Measurements from ENCODE around the gene CAMK2A. TPM values are rescaled to one million over a fixed set of nuclear protein-coding genes. Genes with fewer than 3 reads are reported as not detected.

Gene CAMK2A
- total RNA-seq, 1 donor, result 0.09 TPM

DNA sequence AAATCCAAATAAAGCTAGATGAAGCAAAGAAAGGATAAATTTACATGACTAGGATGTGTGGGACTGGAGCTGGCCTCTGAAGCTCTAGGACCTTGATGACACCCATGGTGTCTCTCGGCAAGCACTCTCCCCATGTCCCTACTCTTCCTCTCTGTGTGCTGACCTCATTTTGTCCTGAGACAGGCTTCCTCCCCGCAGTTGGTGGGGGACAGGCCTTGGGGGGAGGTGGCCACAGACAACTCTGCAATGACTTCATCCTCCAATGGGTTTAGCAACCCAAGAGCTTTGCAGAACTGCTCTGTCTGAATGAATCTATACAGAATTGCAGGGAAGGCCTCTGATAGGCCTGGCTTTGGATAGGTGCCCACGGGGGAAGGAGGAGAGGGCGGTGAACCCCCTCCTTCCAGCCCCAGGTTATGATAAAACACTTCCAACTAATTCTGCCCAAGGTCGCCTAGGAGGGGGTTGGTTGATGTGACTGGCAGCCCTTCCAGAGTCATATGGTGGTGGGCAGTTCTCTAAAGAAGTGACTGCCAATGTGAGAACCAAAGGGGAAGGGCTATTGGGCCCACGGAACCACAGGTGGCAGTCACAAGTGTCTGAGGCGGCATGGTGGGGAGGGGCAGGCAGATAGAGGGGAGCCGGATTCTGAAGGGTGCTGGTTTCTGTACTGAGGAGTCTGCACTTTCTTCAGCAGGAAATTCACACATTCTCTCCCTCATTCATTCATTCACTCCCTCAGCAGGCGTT lies 93.7 kb downstream of the CAMK2A start:
- no peak overlapping the region for H3K4me3 ChIP-seq (ENCODE audit: low read depth, low read length)
- TF ChIP-seq, protein P1, sequence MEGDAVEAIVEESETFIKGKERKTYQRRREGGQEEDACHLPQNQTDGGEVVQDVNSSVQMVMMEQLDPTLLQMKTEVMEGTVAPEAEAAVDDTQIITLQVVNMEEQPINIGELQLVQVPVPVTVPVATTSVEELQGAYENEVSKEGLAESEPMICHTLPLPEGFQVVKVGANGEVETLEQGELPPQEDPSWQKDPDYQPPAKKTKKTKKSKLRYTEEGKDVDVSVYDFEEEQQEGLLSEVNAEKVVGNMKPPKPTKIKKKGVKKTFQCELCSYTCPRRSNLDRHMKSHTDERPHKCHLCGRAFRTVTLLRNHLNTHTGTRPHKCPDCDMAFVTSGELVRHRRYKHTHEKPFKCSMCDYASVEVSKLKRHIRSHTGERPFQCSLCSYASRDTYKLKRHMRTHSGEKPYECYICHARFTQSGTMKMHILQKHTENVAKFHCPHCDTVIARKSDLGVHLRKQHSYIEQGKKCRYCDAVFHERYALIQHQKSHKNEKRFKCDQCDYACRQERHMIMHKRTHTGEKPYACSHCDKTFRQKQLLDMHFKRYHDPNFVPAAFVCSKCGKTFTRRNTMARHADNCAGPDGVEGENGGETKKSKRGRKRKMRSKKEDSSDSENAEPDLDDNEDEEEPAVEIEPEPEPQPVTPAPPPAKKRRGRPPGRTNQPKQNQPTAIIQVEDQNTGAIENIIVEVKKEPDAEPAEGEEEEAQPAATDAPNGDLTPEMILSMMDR (IDR thresholded peaks at IDR 0.05; ENCODE audit: insufficient read depth, low read length), result no peak
- no peak for DNase-seq (ENCODE audit: low read depth)

DNA sequence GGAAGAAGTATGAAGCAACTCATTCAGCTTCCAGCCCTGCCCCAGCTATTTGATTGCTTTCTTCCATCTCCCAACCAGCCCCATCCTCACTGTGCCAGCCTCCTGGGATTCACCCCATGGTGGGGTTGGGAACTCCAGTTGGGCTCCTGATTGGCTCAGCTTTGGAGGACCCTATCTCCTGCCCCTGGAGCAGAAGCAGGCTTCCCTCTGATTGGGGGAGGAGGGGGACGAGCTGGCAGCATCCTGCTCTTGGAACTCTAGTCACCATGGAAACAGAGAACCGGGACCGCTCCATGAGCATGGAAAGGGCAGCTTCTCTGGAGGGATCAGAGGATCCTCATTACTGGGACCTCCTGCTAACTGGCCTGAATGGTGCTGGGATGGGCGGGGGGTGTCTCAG lies 97.1 kb downstream of the CAMK2A start:
- DNase-seq (ENCODE audit: low read depth), result no peak
- H3K4me3 ChIP-seq (ENCODE audit: low read depth, low read length), result no peak overlapping the region
- TF ChIP-seq, protein P1 (IDR thresholded peaks at IDR 0.05; ENCODE audit: insufficient read depth, low read length), result no peak

DNA sequence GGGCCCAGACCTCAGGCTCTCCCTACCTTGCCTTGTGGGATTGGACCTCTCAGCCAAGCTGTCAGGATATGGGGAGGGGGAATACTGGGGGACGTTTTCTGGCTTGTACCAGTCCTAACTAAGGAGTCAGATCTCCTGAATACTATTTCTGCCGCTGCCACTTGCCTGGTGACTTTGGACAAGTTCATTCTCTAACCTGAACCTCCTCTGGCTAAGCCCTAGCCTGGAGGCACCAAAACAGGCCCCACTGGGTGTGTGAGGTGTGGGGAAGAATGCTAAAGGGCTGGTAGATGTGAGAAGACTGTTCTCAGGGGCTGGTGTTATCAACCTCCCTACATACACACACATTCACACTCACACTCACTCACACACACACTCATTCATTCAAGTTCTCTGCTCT lies 98.6 kb downstream of the CAMK2A start:
- no peak overlapping the region for H3K4me3 ChIP-seq (ENCODE audit: low read depth, low read length)
- DNase-seq (ENCODE audit: low read depth), result no peak
- TF ChIP-seq, protein P1 (IDR thresholded peaks at IDR 0.05; ENCODE audit: insufficient read depth, low read length), result no peak

DNA sequence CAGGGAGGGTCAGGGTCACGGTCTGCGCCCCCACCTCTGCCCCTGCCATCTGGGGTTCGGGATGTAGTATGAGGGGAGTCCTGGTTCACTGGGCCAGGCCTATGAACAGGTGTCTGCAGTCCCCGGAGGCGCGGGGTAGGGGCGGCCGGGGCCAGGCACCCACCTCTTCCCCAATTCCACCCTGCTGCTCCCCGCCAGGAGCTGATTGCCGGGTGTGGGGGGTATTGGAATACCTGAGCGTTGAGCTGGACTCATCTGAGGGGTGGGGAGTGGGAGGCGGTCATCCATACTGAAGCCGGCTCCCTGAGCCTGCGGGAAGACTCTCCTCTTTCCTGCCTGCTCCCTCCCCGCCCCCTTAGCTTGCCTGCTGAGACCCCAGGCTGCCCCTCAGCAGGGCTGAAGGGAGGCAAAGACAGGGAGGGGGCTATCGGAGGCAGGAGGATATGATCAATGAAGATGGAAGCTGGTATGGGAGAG lies 99.0 kb downstream of the CAMK2A start:
- no peak overlapping the region for H3K4me3 ChIP-seq (ENCODE audit: low read depth, low read length)
- TF ChIP-seq, protein P1 (IDR thresholded peaks at IDR 0.05; ENCODE audit: insufficient read depth, low read length), result no peak

DNA sequence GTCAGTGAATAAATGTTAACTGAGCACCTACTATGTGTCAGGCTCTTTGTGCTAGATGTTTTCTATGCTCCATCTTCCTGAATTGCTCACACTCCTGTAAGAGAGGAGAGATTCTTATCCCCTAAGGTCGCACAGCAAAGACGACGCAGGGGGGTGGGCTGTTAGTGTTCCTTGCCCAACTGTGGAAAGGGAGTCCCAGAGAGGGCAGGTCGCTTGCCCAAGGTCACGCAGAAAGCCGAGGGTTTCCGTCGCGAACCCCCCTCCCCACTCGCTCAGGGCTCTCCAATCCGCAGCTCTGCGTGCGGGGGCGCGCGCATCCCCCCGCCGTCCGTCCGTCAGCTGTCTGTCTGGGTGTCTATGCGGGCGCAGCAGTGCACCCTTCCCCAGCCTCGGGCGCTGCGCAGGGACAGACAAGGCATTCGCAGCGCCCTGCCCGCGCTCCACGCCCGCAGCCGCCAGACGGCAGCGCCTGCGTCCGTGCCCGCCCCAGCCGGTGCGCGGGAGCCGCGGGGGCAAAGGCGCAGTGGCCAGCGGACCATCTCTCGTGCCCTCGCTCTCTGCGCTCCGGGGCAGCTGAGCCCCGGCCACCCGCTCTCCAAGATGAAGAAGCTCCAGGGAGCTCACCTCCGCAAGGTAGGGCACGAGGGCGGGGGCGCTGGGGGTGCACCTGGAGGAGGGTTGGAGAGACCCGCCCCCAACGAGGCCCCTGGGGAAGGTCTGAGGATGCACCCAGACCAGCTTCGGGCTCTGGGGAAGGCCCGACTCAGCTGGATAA lies 99.7 kb downstream of the CAMK2A start, which contains the start of gene SLC6A7:
SLC6A7 (plus strand) TSS at position 335 of the 775 bp plus-strand sequence; CDS start at position 601, 266 bp downstream.
- DNase-seq (ENCODE audit: low read depth), result no peak
- no peak within 1 kb of the TSS for H3K4me3 ChIP-seq (ENCODE audit: low read depth, low read length)
- TF ChIP-seq, protein P1 (IDR thresholded peaks at IDR 0.05; ENCODE audit: insufficient read depth, low read length), result no peak

More for the DNA sequence above, 99.0 kb downstream of the CAMK2A start:
- DNase-seq (ENCODE audit: low read depth), result no peak

DNA sequence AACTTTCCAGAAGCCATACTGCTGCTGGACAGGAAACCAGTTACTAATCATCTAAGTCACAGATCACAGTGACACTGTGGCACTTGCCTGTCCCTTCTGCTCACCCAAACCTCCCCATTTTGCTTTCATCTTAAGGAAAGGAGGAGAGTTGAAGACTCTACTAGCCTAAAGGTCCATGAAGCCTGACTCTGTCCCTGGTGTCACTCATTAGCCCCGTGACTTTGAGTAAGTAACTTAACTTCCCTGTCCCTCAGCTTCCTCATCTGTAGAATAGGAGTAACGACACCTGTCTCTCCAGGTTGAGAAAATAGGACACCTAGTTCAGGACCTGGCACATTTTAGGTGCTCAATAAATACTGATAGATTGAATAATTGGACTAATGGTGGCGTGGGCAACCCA lies 100.2 kb downstream of the CAMK2A start:
- TF ChIP-seq, protein P1 (IDR thresholded peaks at IDR 0.05; ENCODE audit: insufficient read depth, low read length), result no peak
- no peak overlapping the region for H3K4me3 ChIP-seq (ENCODE audit: low read depth, low read length)
- no peak for DNase-seq (ENCODE audit: low read depth)

Measured in fibroblast of the aortic adventitia (primary cell).